ENCODE measurements around the gene TMEM255B. TPM values are rescaled to one million over a fixed set of nuclear protein-coding genes. Genes with fewer than 3 reads are reported as not detected.

TMEM255B gene
- total and polyA plus RNA-seq, 2 of the 4 experiments (the other 2 are of a cell fraction), result 0.36 to 0.94 TPM

DNA sequence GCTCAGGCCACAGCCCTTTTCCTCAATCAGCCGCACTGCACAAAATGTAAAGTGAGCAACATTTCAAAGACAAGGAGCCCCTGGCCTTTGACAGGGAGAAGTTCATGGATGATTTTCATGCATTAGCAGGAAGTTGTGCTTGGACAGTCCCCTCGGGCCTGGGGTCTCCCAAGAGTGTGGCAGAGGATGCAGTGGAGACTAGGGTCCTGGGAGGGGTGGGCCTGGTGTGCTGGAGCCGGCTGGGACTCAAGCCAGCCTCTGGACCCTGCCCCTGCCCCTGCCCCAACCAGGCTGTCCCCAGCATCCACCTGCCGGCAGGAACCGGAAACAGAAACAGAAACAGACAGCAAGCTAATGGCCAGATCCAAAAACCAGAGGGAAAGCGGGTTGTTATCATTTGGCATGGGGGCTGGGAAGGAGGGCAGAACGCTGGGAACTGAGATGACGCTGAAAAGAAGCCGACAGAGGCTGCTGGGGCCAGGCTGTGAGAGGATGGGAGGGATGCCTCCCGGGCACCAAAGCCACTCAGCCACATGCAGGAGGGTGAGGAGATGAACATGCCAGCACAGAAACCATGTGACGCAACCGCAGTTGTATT lies 102.5 kb downstream of the TMEM255B start:
- Histone ChIP-seq H2AK9ac (replicated peaks; ENCODE audit: low read depth, low read length, poor library complexity) (peak overlapping the region; percentile 97), H2BK5ac (ENCODE audit: low read depth, low read length, poor library complexity, severe bottlenecking) (peak overlapping the region; percentile 100), H4K5ac (ENCODE audit: low read depth, low read length) (peak overlapping the region; percentile 30; the same call in 1 of the 2 replicates), H3K4me1 (ENCODE audit: control insufficient read depth, insufficient read depth, low read length) (peaks cover 29% of the 10 kb centered on the region), H4K91ac (ENCODE audit: insufficient read depth, low read depth, low read length) (peak overlapping the region; percentile 84), H4K8ac (ENCODE audit: low read depth in 2 of 2, low read length in 2 of 2) (peak overlapping the region; percentile 83 to 89; a peak in 3 of 4 replicates), H3K4ac (ENCODE audit: low read depth, low read length) (peak overlapping the region; percentile 89), H3K36me3 (ENCODE audit: control insufficient read depth, insufficient read depth, low read length) (peaks cover 23% of the 10 kb centered on the region), H2AK5ac (ENCODE audit: low read depth, low read length) (peak overlapping the region; percentile 86), H3K56ac (ENCODE audit: extremely low read depth, insufficient read depth, low read length) (peak overlapping the region; percentile 55; the same call in 1 of the 2 replicates), H3K27ac (ENCODE audit: insufficient read depth, low read length) (peak overlapping the region; percentile 97), H4K20me1 (ENCODE audit: insufficient read depth, low read length) (peaks cover 62% of the 10 kb centered on the region), H3K79me1 (ENCODE audit: low read depth in 1 of 2, low read length in 2 of 2) (peaks cover 14 to 65% of the 10 kb centered on the region in 2 experiments), H2AFZ (replicated peaks; ENCODE audit: low read length, poor library complexity) (no peak overlapping the region), H3K4me2 (ENCODE audit: low read depth, low read length) (peak overlapping the region; percentile 83), H3K9me3 (ENCODE audit: control insufficient read depth, insufficient read depth, low read length) (no peaks in the 10 kb centered on the region), H3K9me1 (ENCODE audit: insufficient read depth, low read length) (peaks cover 23% of the 10 kb centered on the region), H3K27me3 (ENCODE audit: control insufficient read depth, insufficient read depth, low read length) (no peaks in the 10 kb centered on the region), H3K23ac (ENCODE audit: low read depth, low read length) (peak overlapping the region; percentile 83), H3K18ac (ENCODE audit: low read depth, low read length) (peak overlapping the region; percentile 1; the same call in 1 of the 2 replicates), H2BK20ac (ENCODE audit: low read depth, low read length) (peak overlapping the region; percentile 26; the same call in 1 of the 2 replicates), H3K4me3 (ENCODE audit: insufficient read depth, low read depth, low read length) (peak overlapping the region; percentile 93; the same call in 1 of the 2 replicates), H2BK120ac (ENCODE audit: low read depth, low read length) (peak overlapping the region; percentile 38; the same call in 1 of the 2 replicates), H3K14ac (replicated peaks; ENCODE audit: low read depth, low read length) (peak overlapping the region; percentile 89), H3K9ac (ENCODE audit: low read depth, low read length) (peak overlapping the region; percentile 97; the same call in 1 of the 2 replicates), H2BK15ac (ENCODE audit: low read depth, low read length) (peak overlapping the region; percentile 22; the same call in 1 of the 3 replicates)
- TF ChIP-seq CEBPB (IDR thresholded peaks at IDR 0.05; ENCODE audit: low read depth, low read length), result 0 out of 2 replicates have a peak, but pooled peaks have one; percentile 27
- no peak for TF ChIP-seq FOS (IDR thresholded peaks at IDR 0.05; ENCODE audit: low read depth, low read length)
- no TSS peak for BruUV-seq (replicated peaks)
- dilution Hi-C loops (cut with HindIII; ENCODE audit: low sequenced_read_pairs, unreplicated experiment) (no loop called here), in situ Hi-C loops (cut with MboI; ENCODE audit: low sequenced_read_pairs) (no loop called here), intact Hi-C loops (cut with micrococcal nuclease) (loop anchor here (2.0 to 5.0 kb wide), 4 partner anchors 35 to 366 kb away; no protein-coding TSS in a partner anchor)
- WGBS, 2 experiments (ENCODE audit: extremely low coverage in 2 of 2, insufficient read length in 1 of 2), result 61% methylated on average over 4 of the region's 12 CpGs; no CpG with 5 or more reads in 1 of the 2 experiments
- POLR2A ChIA-PET (ENCODE audit: unreplicated experiment), result no interaction called here
- ATAC-seq (ENCODE audit: low read depth) (no peak), DNase-seq (no peak)
- CTCF ChIA-PET, result no interaction called here

Data from IMR-90 (cell line).